ENCODE results near the gene VAV3. TPM values are rescaled to one million over a fixed set of nuclear protein-coding genes. Genes with fewer than 3 reads are reported as not detected.

The VAV3 gene
- total and polyA plus RNA-seq, 4 experiments from 2014 or later = 0.43 to 2.9 (median 1.8) TPM

DNA sequence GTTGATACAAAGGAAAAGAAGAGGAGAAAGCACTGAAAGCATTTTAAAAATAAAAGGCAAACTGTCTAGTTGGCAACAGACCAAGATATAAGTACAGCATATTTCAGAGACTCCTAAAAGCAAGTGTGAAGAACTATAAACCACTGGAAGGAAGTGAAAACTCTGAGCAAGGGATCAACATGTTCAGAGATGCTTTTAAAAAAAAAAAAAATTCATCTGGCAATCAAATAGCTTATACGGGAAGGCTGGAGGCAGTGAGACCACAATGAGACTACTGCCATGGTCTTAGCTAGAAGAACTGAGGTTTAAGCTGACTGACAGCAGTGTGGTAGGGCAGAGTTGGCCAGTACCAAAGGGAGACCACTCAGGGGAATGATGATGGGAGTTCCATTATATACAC, 124.3 kb downstream of the VAV3 start:
- ChIA-PET POLR2A (ENCODE audit: partially characterized antibody) (interaction anchor here (0.6 kb wide), 1 partner anchor 93 kb away, joined by 4 read pairs; no protein-coding TSS in a partner anchor), CTCF (ENCODE audit: partially characterized antibody) (no interaction called here)
- Histone ChIP-seq H3K4me1 (ENCODE audit: insufficient read depth, low read length) (peaks cover 31% of the 10 kb centered on the region), H3K36me3 (ENCODE audit: insufficient read depth, low read length) (no peaks in the 10 kb centered on the region), H3K9me3 (ENCODE audit: control insufficient read depth in 1 of 2, low read length in 2 of 2) (no peaks in the 10 kb centered on the region), H3K27me3 (ENCODE audit: insufficient read depth, low read length) (no peaks in the 10 kb centered on the region), H3K4me3 (ENCODE audit: low read length in 2 of 2) (no peak overlapping the region), H3K27ac (ENCODE audit: low read depth, low read length) (no peak overlapping the region)
- H3K4me1 Mint-ChIP-seq = peaks cover 27 to 52% (median 38%) of the 10 kb centered on the region in 4 donors
- peak overlapping the region in 5 of 7 donors; percentile 0 to 67 (median 59) for H3K27ac Mint-ChIP-seq
- intact Hi-C loops (cut with micrococcal nuclease) = no loop called here
- peak overlapping the region in 6 of 8 donors; percentile 12 to 61 (median 38) for H3K4me3 Mint-ChIP-seq
- H3K27me3 Mint-ChIP-seq = peaks cover 0 to 1% of the 10 kb centered on the region in 2 donors
- H3K9me3 Mint-ChIP-seq = peaks cover 0 to 14% (median 3%) of the 10 kb centered on the region in 8 donors
- peaks cover 1 to 9% of the 10 kb centered on the region in 2 donors for H3K36me3 Mint-ChIP-seq
- peak in 1 of 5 donors; percentile 5 for DNase-seq

GRCh38 chr1:107838056-107838455, 126.9 kb downstream of the VAV3 start:
- POLR2A ChIA-PET (ENCODE audit: partially characterized antibody) = interaction anchor here (0.6 kb wide), 1 partner anchor 21 kb away, joined by 3 read pairs; no protein-coding TSS in a partner anchor
- Histone ChIP-seq H3K27me3 (ENCODE audit: insufficient read depth, low read length) (no peaks in the 10 kb centered on the region), H3K27ac (ENCODE audit: low read depth, low read length) (no peak overlapping the region), H3K9me3 (ENCODE audit: control insufficient read depth in 1 of 2, low read length in 2 of 2) (no peaks in the 10 kb centered on the region), H3K4me3 (ENCODE audit: low read length in 2 of 2) (no peak overlapping the region), H3K36me3 (ENCODE audit: insufficient read depth, low read length) (no peaks in the 10 kb centered on the region), H3K4me1 (ENCODE audit: insufficient read depth, low read length) (peaks cover 15% of the 10 kb centered on the region)
- no peak for DNase-seq
- CTCF ChIA-PET (ENCODE audit: partially characterized antibody) = no interaction called here
- Mint-ChIP-seq H3K4me1 (peaks cover 17 to 34% (median 23%) of the 10 kb centered on the region in 4 donors), H3K36me3 (peaks cover 1 to 5% of the 10 kb centered on the region in 2 donors), H3K27ac (no peak overlapping the region), H3K9me3 (peaks cover 0 to 10% (median under 1%) of the 10 kb centered on the region in 8 donors), H3K27me3 (no peaks in the 10 kb centered on the region), H3K4me3 (no peak overlapping the region)
- intact Hi-C loops (cut with micrococcal nuclease) = no loop called here

DNA sequence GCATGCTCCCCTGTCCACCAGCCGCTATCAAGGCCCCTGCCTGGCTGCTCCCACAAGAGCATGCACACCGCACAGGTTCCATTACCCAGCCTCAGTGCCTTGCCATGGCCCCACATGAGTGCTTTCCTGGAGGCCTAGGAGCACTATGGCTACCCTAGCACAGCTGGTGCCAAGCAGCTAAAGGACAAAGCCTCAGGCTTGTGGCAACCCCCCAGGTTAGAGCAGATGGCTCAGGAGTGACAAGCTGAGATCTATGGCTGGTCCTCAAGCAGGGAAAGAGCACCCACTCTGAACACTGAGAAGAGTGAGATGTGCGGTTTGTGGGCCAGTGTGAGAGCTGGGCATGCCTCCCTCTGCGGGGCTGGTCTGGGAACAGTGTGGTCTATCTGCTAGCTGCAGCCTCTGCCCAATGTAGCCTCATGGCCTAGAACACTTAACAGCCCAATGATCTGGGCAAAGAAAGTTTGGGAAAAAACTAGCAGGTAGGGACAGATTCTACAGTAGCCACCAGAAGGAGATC, 129.8 kb downstream of the VAV3 start:
- H3K4me3 ChIP-seq (ENCODE audit: low read length in 2 of 2) = no peak overlapping the region
- peak overlapping the region in 2 of 7 donors; percentile 31 to 32 for H3K27ac Mint-ChIP-seq
- peaks cover 4% of the 10 kb centered on the region for H3K4me1 ChIP-seq (ENCODE audit: insufficient read depth, low read length)
- ChIA-PET CTCF (ENCODE audit: partially characterized antibody) (interaction anchor here (1.4 kb wide), 1 partner anchor 52 kb away, joined by 3 read pairs; no protein-coding TSS in a partner anchor), POLR2A (ENCODE audit: partially characterized antibody) (no interaction called here)
- H3K27ac ChIP-seq (ENCODE audit: low read depth, low read length) = no peak overlapping the region
- no peaks in the 10 kb centered on the region for H3K27me3 ChIP-seq (ENCODE audit: insufficient read depth, low read length)
- H3K4me3 Mint-ChIP-seq = no peak overlapping the region
- H3K36me3 ChIP-seq (ENCODE audit: insufficient read depth, low read length) = no peaks in the 10 kb centered on the region
- H3K4me1 Mint-ChIP-seq = peaks cover 12 to 22% (median 14%) of the 10 kb centered on the region in 4 donors
- no peaks in the 10 kb centered on the region for H3K27me3 Mint-ChIP-seq
- H3K36me3 Mint-ChIP-seq = peaks cover 1 to 5% of the 10 kb centered on the region in 2 donors
- peaks cover 0 to 10% (median 2%) of the 10 kb centered on the region in 8 donors for H3K9me3 Mint-ChIP-seq
- intact Hi-C loops (cut with micrococcal nuclease) = no loop called here
- DNase-seq = no peak
- H3K9me3 ChIP-seq (ENCODE audit: control insufficient read depth in 1 of 2, low read length in 2 of 2) = no peaks in the 10 kb centered on the region

DNA sequence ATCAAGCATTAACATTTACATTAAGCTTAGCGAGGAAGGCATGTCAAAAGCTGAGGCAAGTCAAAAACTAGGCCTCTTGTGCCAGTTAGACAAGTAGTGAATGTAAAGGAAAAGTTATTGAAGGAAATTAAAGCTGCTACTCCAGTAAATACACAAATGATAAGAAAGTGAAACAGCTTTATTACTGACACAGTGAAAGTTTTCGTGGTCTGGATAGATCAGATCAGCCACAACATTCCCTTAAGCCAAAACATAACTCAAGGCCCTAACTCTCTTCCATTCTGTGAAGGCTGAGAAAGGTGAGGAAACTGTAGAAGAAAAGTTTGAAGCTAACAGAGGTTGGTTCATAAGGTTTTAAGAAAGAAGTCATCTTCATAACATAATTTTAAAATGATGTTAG, 131.9 kb downstream of the VAV3 start:
- intact Hi-C loops (cut with micrococcal nuclease) = no loop called here
- H3K4me3 ChIP-seq (ENCODE audit: low read length in 2 of 2) = no peak overlapping the region
- peaks cover 23% of the 10 kb centered on the region for H3K4me1 ChIP-seq (ENCODE audit: insufficient read depth, low read length)
- CTCF ChIA-PET (ENCODE audit: partially characterized antibody) = interaction anchor here (0.7 to 1.4 kb wide), 2 partner anchors 39 to 50 kb away, joined by 3 to 4 read pairs; no protein-coding TSS in a partner anchor
- H3K27ac ChIP-seq (ENCODE audit: low read depth, low read length) = no peak overlapping the region
- H3K9me3 Mint-ChIP-seq = peaks cover 0 to 10% (median 2%) of the 10 kb centered on the region in 8 donors
- H3K4me3 Mint-ChIP-seq = no peak overlapping the region
- POLR2A ChIA-PET (ENCODE audit: partially characterized antibody) = no interaction called here
- no peak for DNase-seq
- peaks cover 21 to 37% (median 32%) of the 10 kb centered on the region in 4 donors for H3K4me1 Mint-ChIP-seq
- no peaks in the 10 kb centered on the region for H3K27me3 Mint-ChIP-seq
- no peaks in the 10 kb centered on the region for H3K27me3 ChIP-seq (ENCODE audit: insufficient read depth, low read length)
- H3K27ac Mint-ChIP-seq = no peak overlapping the region
- no peaks in the 10 kb centered on the region for H3K36me3 ChIP-seq (ENCODE audit: insufficient read depth, low read length)
- H3K9me3 ChIP-seq (ENCODE audit: control insufficient read depth in 1 of 2, low read length in 2 of 2) = no peaks in the 10 kb centered on the region
- H3K36me3 Mint-ChIP-seq = peaks cover 1 to 5% of the 10 kb centered on the region in 2 donors

DNA sequence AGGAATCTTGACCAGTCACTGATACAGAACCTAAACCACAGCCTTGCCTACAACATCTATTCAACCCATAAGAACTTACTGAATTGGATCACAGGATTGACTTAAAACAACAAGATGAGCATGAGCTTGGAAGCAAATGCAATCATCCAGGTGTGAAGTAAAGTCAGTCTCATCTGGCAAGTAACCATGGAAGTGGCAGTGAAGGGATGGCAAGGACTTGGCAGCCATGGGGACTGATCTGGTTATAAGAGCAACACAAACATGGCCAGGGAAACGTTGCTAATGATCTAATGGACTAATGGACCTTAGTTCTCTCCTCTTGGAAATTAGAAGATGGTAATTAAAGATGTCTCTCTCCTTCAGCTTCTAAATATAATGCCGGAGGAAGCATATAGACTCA, 133.1 kb downstream of the VAV3 start:
- ChIA-PET POLR2A (ENCODE audit: partially characterized antibody) (no interaction called here), CTCF (ENCODE audit: partially characterized antibody) (interaction anchor here (1.1 kb wide), 1 partner anchor 12 kb away, joined by 3 read pairs; no protein-coding TSS in a partner anchor)
- intact Hi-C loops (cut with micrococcal nuclease) = no loop called here
- H3K4me3 Mint-ChIP-seq = no peak overlapping the region
- H3K4me3 ChIP-seq (ENCODE audit: low read length in 2 of 2) = no peak overlapping the region
- H3K9me3 ChIP-seq (ENCODE audit: control insufficient read depth in 1 of 2, low read length in 2 of 2) = no peaks in the 10 kb centered on the region
- peaks cover 0 to 3% (median 0%) of the 10 kb centered on the region in 8 donors for H3K9me3 Mint-ChIP-seq
- no peak overlapping the region for H3K27ac Mint-ChIP-seq
- H3K4me1 Mint-ChIP-seq = peaks cover 28 to 47% (median 35%) of the 10 kb centered on the region in 4 donors
- no peaks in the 10 kb centered on the region for H3K36me3 ChIP-seq (ENCODE audit: insufficient read depth, low read length)
- H3K4me1 ChIP-seq (ENCODE audit: insufficient read depth, low read length) = peaks cover 26% of the 10 kb centered on the region
- H3K27me3 Mint-ChIP-seq = no peaks in the 10 kb centered on the region
- H3K27me3 ChIP-seq (ENCODE audit: insufficient read depth, low read length) = no peaks in the 10 kb centered on the region
- peaks cover 0 to 5% of the 10 kb centered on the region in 2 donors for H3K36me3 Mint-ChIP-seq
- DNase-seq = no peak
- no peak overlapping the region for H3K27ac ChIP-seq (ENCODE audit: low read depth, low read length)

DNA sequence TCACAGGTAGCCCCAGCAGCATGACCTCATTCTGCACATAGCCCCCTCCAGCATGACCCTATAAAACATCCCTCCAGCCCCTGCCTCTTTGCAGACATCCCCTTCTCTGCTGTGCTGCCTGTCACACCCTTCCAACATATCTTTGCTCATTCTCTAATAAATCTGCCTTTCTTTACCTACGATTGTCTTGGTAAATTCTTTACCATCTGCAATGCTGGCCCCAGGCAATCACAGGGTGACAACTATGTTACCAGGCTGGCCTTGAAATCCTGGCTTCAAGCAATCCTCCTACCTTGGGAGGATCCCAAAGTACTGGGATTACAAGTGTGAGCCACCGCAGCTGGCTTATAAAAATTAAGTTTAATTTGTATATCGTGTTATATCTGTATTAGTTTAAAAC, 134.5 kb downstream of the VAV3 start:
- peaks cover 26% of the 10 kb centered on the region for H3K4me1 ChIP-seq (ENCODE audit: insufficient read depth, low read length)
- DNase-seq = no peak
- Mint-ChIP-seq H3K36me3 (no peaks in the 10 kb centered on the region), H3K4me3 (peak overlapping the region in 3 of 8 donors; percentile 1 to 14 (median 12)), H3K9me3 (peaks cover 0 to 2% (median 0%) of the 10 kb centered on the region in 8 donors), H3K27ac (peak overlapping the region in 1 of 7 donors; percentile 35), H3K4me1 (peaks cover 25 to 45% (median 29%) of the 10 kb centered on the region in 4 donors), H3K27me3 (no peaks in the 10 kb centered on the region)
- CTCF ChIA-PET (ENCODE audit: partially characterized antibody) = interaction anchor here (1.1 kb wide), 1 partner anchor 14 kb away, joined by 3 read pairs; no protein-coding TSS in a partner anchor
- H3K27ac ChIP-seq (ENCODE audit: low read depth, low read length) = no peak overlapping the region
- no peak overlapping the region for H3K4me3 ChIP-seq (ENCODE audit: low read length in 2 of 2)
- no peaks in the 10 kb centered on the region for H3K27me3 ChIP-seq (ENCODE audit: insufficient read depth, low read length)
- H3K9me3 ChIP-seq (ENCODE audit: control insufficient read depth in 1 of 2, low read length in 2 of 2) = no peaks in the 10 kb centered on the region
- H3K36me3 ChIP-seq (ENCODE audit: insufficient read depth, low read length) = no peaks in the 10 kb centered on the region
- POLR2A ChIA-PET (ENCODE audit: partially characterized antibody) = no interaction called here
- intact Hi-C loops (cut with micrococcal nuclease) = no loop called here

DNA sequence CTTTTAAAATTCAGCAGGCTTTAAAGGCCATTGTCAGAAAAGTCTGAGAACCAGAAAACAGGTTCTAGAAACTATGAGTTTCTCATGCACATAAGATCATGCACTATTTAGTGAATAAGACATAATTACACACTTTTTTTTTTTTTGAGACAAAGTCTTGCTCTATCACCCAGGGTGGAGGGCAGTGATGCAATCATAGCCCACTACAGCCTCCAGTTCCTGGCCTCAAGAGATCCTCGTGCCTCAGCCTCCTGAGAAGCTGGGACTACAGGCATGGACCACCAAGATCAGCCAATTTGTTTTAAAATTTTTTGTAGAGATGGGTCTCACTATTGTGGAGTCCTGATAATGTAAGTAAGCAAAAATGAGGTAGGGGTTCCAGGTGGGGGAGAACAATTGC, 134.9 kb downstream of the VAV3 start:
- Mint-ChIP-seq H3K9me3 (peaks cover 0 to 2% (median 0%) of the 10 kb centered on the region in 8 donors), H3K27me3 (no peaks in the 10 kb centered on the region), H3K4me3 (peak overlapping the region in 2 of 8 donors; percentile 38 to 51), H3K27ac (peak overlapping the region in 2 of 7 donors; percentile 12 to 35), H3K36me3 (no peaks in the 10 kb centered on the region), H3K4me1 (peaks cover 26 to 47% (median 29%) of the 10 kb centered on the region in 4 donors)
- intact Hi-C loops (cut with micrococcal nuclease) = no loop called here
- Histone ChIP-seq H3K36me3 (ENCODE audit: insufficient read depth, low read length) (no peaks in the 10 kb centered on the region), H3K4me3 (ENCODE audit: low read length in 2 of 2) (no peak overlapping the region), H3K4me1 (ENCODE audit: insufficient read depth, low read length) (peaks cover 26% of the 10 kb centered on the region), H3K9me3 (ENCODE audit: control insufficient read depth in 1 of 2, low read length in 2 of 2) (no peaks in the 10 kb centered on the region), H3K27me3 (ENCODE audit: insufficient read depth, low read length) (no peaks in the 10 kb centered on the region), H3K27ac (ENCODE audit: low read depth, low read length) (no peak overlapping the region)
- no peak for DNase-seq
- CTCF ChIA-PET (ENCODE audit: partially characterized antibody) = interaction anchor here (1.3 kb wide), 1 partner anchor 295 kb away, joined by 3 read pairs; no protein-coding TSS in a partner anchor
- POLR2A ChIA-PET (ENCODE audit: partially characterized antibody) = interaction anchor here (1.2 kb wide), 1 partner anchor 44 kb away, joined by 4 read pairs; no protein-coding TSS in a partner anchor

All from CD4-positive, alpha-beta memory T cell (primary cell).